ENCODE measurements around the gene ILDR2. TPM values are rescaled to one million over a fixed set of nuclear protein-coding genes. Genes with fewer than 3 reads are reported as not detected.

ILDR2 gene
- total RNA-seq, 4 donors from 2014 or later = 2.7 to 15.2 (median 8.2) TPM

GRCh38 chr1:166918088-166918955, 57.0 kb downstream of the ILDR2 start:
- peaks cover 0 to 13% of the 10 kb centered on the region in 2 donors for H3K36me3 ChIP-seq
- peaks cover 15% of the 10 kb centered on the region for H3K27me3 ChIP-seq
- TF ChIP-seq EP300 (IDR thresholded peaks at IDR 0.05) = no peak
- no peak for TF ChIP-seq POLR2AphosphoS5 (IDR thresholded peaks at IDR 0.05)
- no peak for TF ChIP-seq POLR2A (IDR thresholded peaks at IDR 0.05)
- TF ChIP-seq CTCF (IDR thresholded peaks at IDR 0.05) = no peak
- WGBS, 2 donors (ENCODE audit: low coverage in 1 of 2) = 77 to 84% methylated on average over 6 of the region's 6 CpGs
- H3K9me3 ChIP-seq = no peaks in the 10 kb centered on the region
- peaks cover 0 to 18% (median 4%) of the 10 kb centered on the region in 3 donors for H3K4me1 ChIP-seq
- no peak overlapping the region for H3K27ac ChIP-seq
- ATAC-seq = no peak
- no peak overlapping the region for H3K4me3 ChIP-seq

GRCh38 chr1:166915941-166916340, 59.4 kb downstream of the ILDR2 start:
- Histone ChIP-seq H3K36me3 (peaks cover 0 to 13% of the 10 kb centered on the region in 2 donors), H3K27me3 (peaks cover 7% of the 10 kb centered on the region), H3K4me3 (no peak overlapping the region), H3K4me1 (peaks cover 0 to 9% (median 4%) of the 10 kb centered on the region in 3 donors), H3K9me3 (no peaks in the 10 kb centered on the region), H3K27ac (no peak overlapping the region)
- ATAC-seq = no peak
- WGBS, 2 donors (ENCODE audit: low coverage in 1 of 2) = 69 to 81% methylated on average over 2 of the region's 4 CpGs
- TF ChIP-seq POLR2AphosphoS5 (IDR thresholded peaks at IDR 0.05) = no peak
- TF ChIP-seq EP300 (IDR thresholded peaks at IDR 0.05) = no peak
- no peak for TF ChIP-seq POLR2A (IDR thresholded peaks at IDR 0.05)
- no peak for TF ChIP-seq CTCF (IDR thresholded peaks at IDR 0.05)

GRCh38 chr1:166915042-166915441, 60.3 kb downstream of the ILDR2 start:
- TF ChIP-seq POLR2A (IDR thresholded peaks at IDR 0.05) = no peak
- no peak for TF ChIP-seq CTCF (IDR thresholded peaks at IDR 0.05)
- no peak for TF ChIP-seq POLR2AphosphoS5 (IDR thresholded peaks at IDR 0.05)
- TF ChIP-seq EP300 (IDR thresholded peaks at IDR 0.05) = no peak
- Histone ChIP-seq H3K9me3 (no peaks in the 10 kb centered on the region), H3K27me3 (no peaks in the 10 kb centered on the region), H3K36me3 (peaks cover 0 to 13% of the 10 kb centered on the region in 2 donors), H3K4me1 (no peaks in the 10 kb centered on the region), H3K27ac (no peak overlapping the region), H3K4me3 (no peak overlapping the region)
- ATAC-seq = no peak
- WGBS, 2 donors (ENCODE audit: low coverage in 1 of 2) = 92% methylated on average over 1 of the region's 1 CpG; no CpG with 5 or more reads in 1 of the 2 donors

GRCh38 chr1:166914111-166914510, 61.2 kb downstream of the ILDR2 start:
- ATAC-seq = no peak
- no peak for TF ChIP-seq POLR2A (IDR thresholded peaks at IDR 0.05)
- peaks cover 0 to 13% of the 10 kb centered on the region in 2 donors for H3K36me3 ChIP-seq
- no peaks in the 10 kb centered on the region for H3K27me3 ChIP-seq
- no peak overlapping the region for H3K4me3 ChIP-seq
- no peaks in the 10 kb centered on the region for H3K9me3 ChIP-seq
- H3K27ac ChIP-seq = no peak overlapping the region
- no peaks in the 10 kb centered on the region for H3K4me1 ChIP-seq
- WGBS, 2 donors (ENCODE audit: low coverage in 1 of 2) = 70 to 77% methylated on average over 2 of the region's 3 CpGs

GRCh38 chr1:166911624-166912023, 63.7 kb downstream of the ILDR2 start:
- WGBS, 2 donors (ENCODE audit: low coverage in 1 of 2) = 88 to 100% methylated on average over 1 of the region's 1 CpG
- no peak for ATAC-seq
- H3K9me3 ChIP-seq = no peaks in the 10 kb centered on the region
- no peak overlapping the region for H3K4me3 ChIP-seq
- H3K36me3 ChIP-seq = peaks cover 0 to 5% of the 10 kb centered on the region in 2 donors
- H3K27ac ChIP-seq = no peak overlapping the region
- no peaks in the 10 kb centered on the region for H3K4me1 ChIP-seq
- TF ChIP-seq CTCF (IDR thresholded peaks at IDR 0.05) (no peak), EP300 (IDR thresholded peaks at IDR 0.05) (no peak), POLR2AphosphoS5 (IDR thresholded peaks at IDR 0.05) (no peak), POLR2A (IDR thresholded peaks at IDR 0.05) (no peak)
- no peaks in the 10 kb centered on the region for H3K27me3 ChIP-seq

Data from gastroesophageal sphincter (tissue), 4 donors.